Panc1 (cell line): ENCODE results near the gene OVOL3. TPM values are rescaled to one million over a fixed set of nuclear protein-coding genes. Genes with fewer than 3 reads are reported as not detected.

Source experiments
- ATAC-seq: fragments of 200-7000 bp; cut with Tn5 transposase; 2 replicates; pipeline ENCODE4 v1.9.1; 2020; ENCODE audit warnings: mild to moderate bottlenecking, moderate library complexity
- BruUV-seq: library from RNA; stranded (reverse); fragments of 400-500 nt; replicated peaks from 2 replicates; lab custom pipeline; 2021; lab: Mats Ljungman, UMichigan
- CTCF ChIA-PET: fragments of 300-600 bp; sonication (Branson Sonifier 250); formaldehyde crosslinking; loops from one replicate; lab custom pipeline; 2022; ENCODE audit warnings: antibody characterized with exemption; lab: Charles Lee
- POLR2A ChIA-PET: fragments of 300-600 bp; sonication (Branson Sonifier 250); formaldehyde crosslinking; loops from one replicate; lab custom pipeline; 2022; ENCODE audit warnings: antibody characterized with exemption; lab: Charles Lee
- DNase-seq: peaks from one replicate; pipeline ENCODE4 v3.0.0-alpha.2; 2010; ENCODE audit warnings: low read depth, low spot score
- H3K27ac ChIP-seq: 2 replicates; pipeline ENCODE4 v1.5.1; 2011; ENCODE audit warnings: mild to moderate bottlenecking, low read length, inconsistent platforms
- H3K27me3 ChIP-seq: fragments of 200-500 bp; sonication (Bioruptor generic); 2 replicates; pipeline ENCODE4 v1.6.0; 2014; ENCODE audit warnings: low read length, inconsistent platforms; ENCODE audit not compliant: control insufficient read depth, insufficient read depth
- H3K36me3 ChIP-seq: fragments of 200-500 bp; sonication (Bioruptor generic); 2 replicates; pipeline ENCODE4 v1.5.1; 2014; ENCODE audit warnings: inconsistent platforms, mild to moderate bottlenecking, low read length, moderate library complexity; ENCODE audit not compliant: control insufficient read depth, insufficient read depth
- H3K4me1 ChIP-seq: 2 replicates; pipeline ENCODE4 v1.5.1; 2011; ENCODE audit warnings: inconsistent platforms, mild to moderate bottlenecking, low read length, moderate library complexity; ENCODE audit not compliant: control insufficient read depth, insufficient read depth
- H3K4me3 ChIP-seq, 2 experiments: 2 replicates each; pipeline ENCODE4 v1.5.1; 2011 to 2012; ENCODE audit warnings: low read depth in 2 of 2, low read length in 2 of 2, mild to moderate bottlenecking in 2 of 2, inconsistent platforms in 1 of 2, moderate library complexity in 1 of 2
- H3K9me3 ChIP-seq: fragments of 200-500 bp; sonication (Bioruptor generic); 2 replicates; pipeline ENCODE4 v1.5.1; 2014; ENCODE audit warnings: low read depth, mild to moderate bottlenecking, inconsistent platforms, low read length, moderate library complexity; ENCODE audit not compliant: control insufficient read depth, insufficient read depth
- CTCF ChIP-seq: fragments of 450-650 bp; IDR thresholded peaks from 2 replicates; pipeline ENCODE4 v1.5.1; 2017; ENCODE audit warnings: mild to moderate bottlenecking
- POLR2AphosphoS5 ChIP-seq: IDR thresholded peaks from 2 replicates; pipeline ENCODE4 v1.6.1; 2012; ENCODE audit warnings: mild to moderate bottlenecking, low read depth, low read length, moderate library complexity
- REST ChIP-seq, 2 experiments: IDR thresholded peaks; 2 replicates each; pipeline ENCODE4 v1.6.1; 2011 to 2012; ENCODE audit warnings: low read depth in 2 of 2, control low read depth in 1 of 2, low read length in 1 of 2, mild to moderate bottlenecking in 1 of 2, moderate library complexity in 1 of 2; ENCODE audit not compliant: insufficient read depth in 1 of 2
- SIN3A ChIP-seq: IDR thresholded peaks from 2 replicates; pipeline ENCODE4 v1.6.1; 2012; ENCODE audit warnings: low read depth, mild to moderate bottlenecking, low read length, moderate library complexity, borderline replicate concordance; ENCODE audit not compliant: insufficient read depth
- TCF7L2 ChIP-seq: IDR thresholded peaks from 2 replicates; pipeline ENCODE4 v1.6.1; 2011; ENCODE audit warnings: mild to moderate bottlenecking, low read depth, low read length, inconsistent platforms
- in situ Hi-C: cut with HindIII; loops from 2 replicates; pipeline ENCODE4 v1.10.0; 2016; ENCODE audit warnings: low sequenced_read_pairs, low pct_unique_long_range_greater_than_20kb
- intact Hi-C: fragments of 100-400 bp; cut with micrococcal nuclease; formaldehyde crosslinking; loops from one replicate; pipeline ENCODE4 v1.10.0; 2022; ENCODE audit not compliant: unreplicated experiment
- total RNA-seq: library from RNA; stranded (reverse); gene quantifications from one replicate; pipeline ENCODE4 v1.2.1, GENCODE V29; 2021; ENCODE audit not compliant: unreplicated experiment

The OVOL3 gene
- total RNA-seq, 1 experiment from 2014 or later: 0.44 TPM

- POLR2A ChIA-PET: interaction anchor here (0.7 kb wide), 1 partner anchor 42 kb away, joined by 3 read pairs; no protein-coding TSS in a partner anchor
- Histone ChIP-seq H3K27ac (no peak within 1 kb of the TSS), H3K36me3 (no peaks in the 10 kb centered on the region), H3K4me1 (no peaks in the 10 kb centered on the region), H3K9me3 (no peaks in the 10 kb centered on the region), H3K27me3 (no peaks in the 10 kb centered on the region), H3K4me3 (no peak within 1 kb of the TSS)
- ATAC-seq (no peak), DNase-seq (no peak)
- in situ Hi-C loops: no loop called here
- intact Hi-C loops: no loop called here
- TF ChIP-seq CTCF: no peak
- peak; percentile 40; the same call in 1 of the 2 replicates for TF ChIP-seq POLR2AphosphoS5
- CTCF ChIA-PET: interaction anchor here (0.7 to 1.0 kb wide), 2 partner anchors 11 to 24 kb away, joined by 3 to 4 read pairs; no protein-coding TSS in a partner anchor
- BruUV-seq: no TSS peak
Measured at GRCh38 chr19:36152352-36153091, 41.6 kb downstream of the OVOL3 start, which contains the start of gene COX7A1. Gene COX7A1 (minus strand): TSS chr19:36152447. CDS start chr19:36152407, 40 bp downstream.

GRCh38 chr19:36153126-36153525 lies 42.2 kb downstream of the OVOL3 start:
- POLR2A ChIA-PET: interaction anchor here (0.7 kb wide), 1 partner anchor 43 kb away, joined by 3 read pairs; no protein-coding TSS in a partner anchor
- intact Hi-C loops: no loop called here
- BruUV-seq: no TSS peak
- DNase-seq (no peak), ATAC-seq (no peak)
- Histone ChIP-seq H3K9me3 (no peaks in the 10 kb centered on the region), H3K36me3 (no peaks in the 10 kb centered on the region), H3K27me3 (no peaks in the 10 kb centered on the region), H3K4me1 (no peaks in the 10 kb centered on the region), H3K27ac (no peak overlapping the region), H3K4me3 (no peak overlapping the region)
- CTCF ChIA-PET: interaction anchor here (0.7 to 1.0 kb wide), 2 partner anchors 10 to 25 kb away, joined by 3 to 4 read pairs; no protein-coding TSS in a partner anchor
- TF ChIP-seq POLR2AphosphoS5 (no peak), SIN3A (no peak), CTCF (no peak), TCF7L2 (no peak), REST (IDR thresholded peaks at IDR 0.05; ENCODE audit: insufficient read depth in 1 of 2, low read depth in 2 of 2, low read length in 1 of 2) (no peak)
- in situ Hi-C loops: no loop called here
